Non-pigmented ciliary epithelial cell (primary cell): ENCODE data around the gene USP20.
"Not testable (repeated sequence)": the region's sequence is repeated elsewhere in the genome, so short reads cannot be mapped to it uniquely, and the experiment has no call there.

Source experiments
- DNase-seq: peaks from one replicate; pipeline ENCODE4 v3.0.0-alpha.2; 2010; ENCODE audit warnings: low read depth

USP20 gene

DNA sequence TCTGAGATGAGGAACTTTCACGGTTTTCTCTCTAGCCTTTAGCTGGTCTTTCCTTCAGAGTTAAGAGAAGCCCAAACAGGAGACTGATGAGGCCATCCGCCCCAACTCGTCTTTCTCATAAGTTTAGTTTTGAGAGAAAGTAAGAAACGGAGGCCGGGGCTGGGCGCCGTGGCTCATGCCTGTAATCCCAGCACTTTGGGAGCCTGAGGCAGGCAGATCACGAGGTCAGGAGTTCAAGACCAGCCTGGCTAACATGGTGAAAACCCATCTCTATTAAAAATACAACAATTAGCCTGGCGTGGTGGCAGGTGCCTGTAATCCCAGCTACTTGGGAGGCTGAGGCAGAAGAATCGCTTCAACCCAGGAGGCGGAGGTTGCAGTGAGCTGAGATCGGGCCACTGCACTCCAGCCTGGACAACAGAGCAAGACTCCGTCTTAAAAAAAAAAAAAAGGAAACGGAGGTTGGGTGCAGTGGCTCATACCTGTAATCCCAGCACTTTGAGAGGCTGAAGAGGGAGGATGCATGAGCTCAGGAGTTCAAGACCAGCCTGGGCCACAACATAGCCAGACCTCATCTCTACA is 55.6 kb downstream of the USP20 start:
- not testable (repeated sequence) for DNase-seq

DNA sequence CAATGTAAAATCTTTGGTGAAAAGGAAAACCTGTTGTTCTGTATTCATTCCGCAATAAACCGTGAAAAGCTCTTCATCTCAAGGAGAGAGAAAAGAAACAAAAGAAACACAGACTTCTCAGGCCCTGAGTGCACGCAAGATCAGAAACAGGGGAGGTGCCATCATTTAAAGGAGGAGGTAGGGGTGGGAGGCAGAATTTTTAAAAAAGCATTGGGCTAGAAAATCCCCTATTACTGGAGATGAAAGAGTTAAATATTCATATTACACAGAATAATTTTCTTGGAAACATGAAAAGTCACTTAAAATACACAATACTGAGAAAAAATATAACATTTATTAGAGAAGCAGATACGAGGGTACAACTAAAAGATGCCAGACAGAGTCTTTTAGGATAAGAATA is 56.3 kb downstream of the USP20 start:
- DNase-seq, result no peak

DNA sequence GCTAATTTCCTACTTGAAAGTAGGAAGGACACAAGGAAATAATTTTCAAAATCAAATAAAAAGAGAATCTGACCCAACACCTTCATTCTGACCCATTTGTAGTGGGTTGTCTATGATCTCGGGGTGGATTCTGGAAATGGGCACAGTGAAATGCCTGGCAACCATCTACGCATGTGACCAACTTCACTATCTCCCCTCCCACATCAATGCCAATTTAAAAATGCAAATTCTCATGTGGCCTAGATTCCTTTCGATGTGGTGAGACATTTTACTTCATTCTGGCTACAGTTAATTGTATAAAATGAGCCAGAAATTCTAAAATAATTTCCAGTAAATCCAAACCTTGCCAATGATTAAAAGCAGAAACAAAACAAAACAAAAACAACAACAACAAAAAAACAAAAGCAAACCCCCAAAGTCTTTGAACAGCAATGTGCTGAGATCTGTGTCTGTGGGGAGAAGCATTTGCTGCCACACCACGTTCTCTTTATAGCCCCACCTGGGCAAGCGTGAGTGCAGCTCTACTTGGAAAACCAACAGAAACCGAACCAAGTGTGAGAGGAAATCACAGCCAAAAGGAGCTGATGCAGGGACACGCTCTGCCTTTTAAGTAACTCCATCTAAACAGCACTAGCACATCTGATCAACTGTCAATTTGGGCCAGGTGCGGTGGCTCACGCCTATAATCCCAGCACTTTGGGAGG is 59.0 kb downstream of the USP20 start:
- DNase-seq, result no peak

GRCh38 chr9:129895376-129896268 is 60.4 kb downstream of the USP20 start:
- DNase-seq, result no peak

DNA sequence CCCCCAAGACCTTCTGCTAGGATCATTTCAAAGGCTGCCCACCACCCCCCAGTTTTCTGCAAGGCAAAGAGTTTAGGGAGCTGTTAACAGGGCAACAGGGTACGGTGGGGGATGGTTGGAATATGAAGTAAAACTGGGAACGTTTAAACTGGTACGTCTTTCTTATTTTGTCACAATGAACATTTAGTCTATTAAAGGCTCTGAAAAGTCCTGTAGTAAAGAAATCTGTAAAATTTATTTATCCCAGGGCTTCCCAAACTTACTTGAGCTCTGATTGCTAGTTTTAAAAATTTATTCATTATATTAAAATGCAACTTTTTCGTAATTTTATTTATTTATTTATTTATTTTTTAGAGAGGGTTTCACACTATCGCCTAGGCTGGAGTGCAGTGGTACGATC is 62.0 kb downstream of the USP20 start:
- DNase-seq, result no peak

- DNase-seq, result no peak
Observed at GRCh38 chr9:129898185-129898584, 62.9 kb downstream of the USP20 start.

- no peak for DNase-seq
Observed at GRCh38 chr9:129899620-129900019, 64.4 kb downstream of the USP20 start.

GRCh38 chr9:129900263-129901027 is 65.2 kb downstream of the USP20 start:
- no peak for DNase-seq

DNA sequence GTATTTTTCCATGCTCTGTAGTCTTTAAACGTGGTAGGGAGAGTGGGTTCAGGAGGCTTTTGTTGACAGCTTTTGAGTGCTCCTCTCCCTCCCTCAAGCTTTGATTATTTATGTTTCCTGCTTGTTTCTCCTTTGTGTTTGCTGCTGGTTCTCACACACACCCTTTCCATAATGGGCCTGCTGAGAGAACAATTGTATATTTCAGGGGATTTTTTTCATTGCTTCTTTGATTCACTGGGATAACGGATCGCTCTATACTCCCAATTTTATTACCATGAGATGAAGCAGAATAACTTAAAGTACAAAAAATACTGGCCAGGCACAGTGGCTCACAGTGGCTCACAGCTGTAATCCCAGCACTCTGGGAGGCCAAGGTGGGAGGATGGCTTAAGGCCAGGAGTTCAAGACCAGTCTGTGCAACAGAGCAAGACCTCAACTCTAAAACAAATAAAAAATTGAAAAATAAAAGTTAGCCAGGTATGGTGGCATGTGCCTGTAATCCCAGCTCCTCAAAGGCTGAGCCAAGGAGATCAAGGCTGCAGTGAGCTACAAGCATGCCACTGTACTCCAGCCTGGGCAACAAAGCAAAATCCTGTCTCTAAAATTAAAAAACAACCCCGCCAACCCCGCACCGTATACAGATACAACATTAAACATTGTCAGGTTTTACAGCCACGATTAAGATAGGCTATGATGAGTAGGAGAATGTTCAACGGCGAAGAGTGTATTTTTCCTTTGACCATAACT is 66.9 kb downstream of the USP20 start:
- no peak for DNase-seq

GRCh38 chr9:129902740-129903134 is 67.5 kb downstream of the USP20 start:
- DNase-seq, result no peak

- no peak for DNase-seq
Observed at GRCh38 chr9:129904734-129905133, 69.5 kb downstream of the USP20 start.

- DNase-seq, result no peak
Observed at GRCh38 chr9:129906298-129906697, 71.0 kb downstream of the USP20 start.

- DNase-seq, result no peak
Observed at GRCh38 chr9:129907201-129907600, 71.9 kb downstream of the USP20 start.

DNA sequence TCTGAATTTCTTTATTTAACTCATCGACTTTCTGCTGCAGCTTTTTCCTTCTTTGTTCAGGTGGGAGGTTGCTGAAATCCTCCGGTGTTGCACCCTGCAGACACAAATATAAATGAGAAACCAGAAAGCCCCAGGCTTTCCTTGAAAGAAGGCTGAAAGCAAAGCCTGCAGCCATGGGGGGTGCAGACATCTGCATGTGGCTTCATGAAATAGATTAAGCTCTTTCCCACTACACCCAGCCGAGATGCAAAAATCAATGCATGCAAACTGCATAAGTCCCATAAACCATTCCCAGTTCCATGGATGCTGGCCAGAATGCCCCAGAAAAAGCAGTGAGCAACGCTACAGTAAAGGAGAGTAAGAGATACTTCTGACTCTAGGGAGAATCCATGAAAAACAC is 73.6 kb downstream of the USP20 start:
- DNase-seq, result no peak

DNA sequence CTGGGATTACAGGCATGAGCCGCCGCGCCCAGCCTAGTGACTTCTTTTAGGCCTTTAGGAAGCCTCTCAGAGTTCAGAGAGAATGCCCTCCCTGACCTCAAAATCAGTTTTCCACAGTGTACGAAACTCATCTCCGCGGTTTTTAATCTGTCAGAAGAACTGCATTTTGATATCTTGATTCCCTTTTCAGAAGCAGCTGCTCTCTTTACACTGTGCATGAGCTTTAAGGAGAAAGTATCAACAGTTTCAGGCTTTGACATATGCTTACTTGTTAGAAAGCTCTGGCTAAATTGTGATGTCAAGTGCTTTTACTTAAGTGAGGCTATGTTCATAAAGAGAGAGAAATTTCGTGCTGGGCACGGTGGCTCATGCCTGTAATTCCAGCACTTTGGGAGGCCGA is 74.6 kb downstream of the USP20 start:
- DNase-seq, result no peak

- peak; percentile 100 for DNase-seq
Observed at GRCh38 chr9:129910628-129911567, 75.6 kb downstream of the USP20 start.

DNA sequence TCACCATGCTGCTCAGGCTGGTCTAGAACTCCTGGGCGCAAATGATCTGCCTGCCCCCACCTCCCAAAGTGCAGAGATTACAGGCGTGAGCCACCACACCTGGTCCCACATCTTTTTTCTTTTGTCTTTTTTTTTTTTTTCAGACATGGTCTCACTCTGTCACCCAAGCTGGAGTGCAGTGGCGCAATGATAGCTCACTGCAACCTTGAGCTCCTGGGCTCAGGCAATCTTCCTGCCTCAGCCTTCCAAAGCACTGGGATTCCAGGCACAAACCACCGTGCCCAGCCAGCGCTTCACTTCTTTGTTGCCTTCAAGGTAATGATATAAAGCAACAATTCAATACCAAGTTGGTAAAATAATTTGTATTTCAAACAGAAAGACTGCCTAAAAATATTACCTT is 78.8 kb downstream of the USP20 start:
- no peak for DNase-seq

DNA sequence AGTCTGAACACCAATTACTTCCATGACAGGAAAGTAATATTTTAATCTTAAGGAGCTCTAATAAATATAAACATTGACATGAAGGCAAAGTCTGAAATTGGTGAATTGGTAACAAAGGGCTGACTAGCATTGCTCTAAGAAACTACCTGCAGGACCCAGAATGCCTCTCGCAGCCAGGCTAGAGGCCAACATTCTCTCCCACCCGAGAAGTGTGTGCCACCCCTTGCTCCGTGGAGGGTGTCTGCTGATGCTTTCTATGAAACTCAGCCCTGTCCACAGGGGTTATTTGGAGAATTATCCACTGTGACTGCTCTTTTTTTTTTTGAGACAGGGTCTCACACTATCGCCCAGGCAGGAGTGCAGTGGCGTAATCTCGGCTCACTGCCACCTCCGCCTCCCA is 81.4 kb downstream of the USP20 start:
- no peak for DNase-seq

- no peak for DNase-seq
Observed at GRCh38 chr9:129918296-129918950, 83.2 kb downstream of the USP20 start.

DNA sequence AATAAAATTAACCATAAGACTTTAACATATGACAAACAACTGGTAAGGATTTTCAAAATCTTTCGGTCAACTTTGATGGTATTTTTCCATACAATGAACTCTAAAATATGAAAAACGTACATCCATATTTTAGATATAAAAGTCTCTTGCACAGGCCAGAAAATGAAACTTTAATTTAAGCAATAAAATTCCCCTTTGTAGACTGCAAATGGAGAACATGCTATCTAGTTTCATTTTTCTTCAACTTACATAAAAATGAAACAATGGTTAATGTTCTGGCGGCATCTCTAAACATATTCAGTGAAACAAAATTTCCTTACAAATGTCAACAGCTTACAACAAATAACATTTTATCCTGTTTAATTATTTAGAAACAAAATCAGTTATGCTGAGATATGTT is 84.0 kb downstream of the USP20 start:
- DNase-seq, result no peak
